Stimulated activated CD8-positive, alpha-beta memory T cell treated with anti-CD3 and anti-CD28 coated beads, Interleukin-4, amount 100 ng/mL, for 4 hours (primary cell): ENCODE measurements around the gene MMS19.
A peak's percentile ranks its signal among the peaks of the same experiment; 100 is the strongest.

Source experiments
- DNase-seq, 2 donors: peaks; one replicate each; pipeline ENCODE4 v3.0.0-alpha.2; 2020; ENCODE audit warnings: low read depth in 2 of 2, low spot score in 1 of 2

Gene MMS19, protein sequence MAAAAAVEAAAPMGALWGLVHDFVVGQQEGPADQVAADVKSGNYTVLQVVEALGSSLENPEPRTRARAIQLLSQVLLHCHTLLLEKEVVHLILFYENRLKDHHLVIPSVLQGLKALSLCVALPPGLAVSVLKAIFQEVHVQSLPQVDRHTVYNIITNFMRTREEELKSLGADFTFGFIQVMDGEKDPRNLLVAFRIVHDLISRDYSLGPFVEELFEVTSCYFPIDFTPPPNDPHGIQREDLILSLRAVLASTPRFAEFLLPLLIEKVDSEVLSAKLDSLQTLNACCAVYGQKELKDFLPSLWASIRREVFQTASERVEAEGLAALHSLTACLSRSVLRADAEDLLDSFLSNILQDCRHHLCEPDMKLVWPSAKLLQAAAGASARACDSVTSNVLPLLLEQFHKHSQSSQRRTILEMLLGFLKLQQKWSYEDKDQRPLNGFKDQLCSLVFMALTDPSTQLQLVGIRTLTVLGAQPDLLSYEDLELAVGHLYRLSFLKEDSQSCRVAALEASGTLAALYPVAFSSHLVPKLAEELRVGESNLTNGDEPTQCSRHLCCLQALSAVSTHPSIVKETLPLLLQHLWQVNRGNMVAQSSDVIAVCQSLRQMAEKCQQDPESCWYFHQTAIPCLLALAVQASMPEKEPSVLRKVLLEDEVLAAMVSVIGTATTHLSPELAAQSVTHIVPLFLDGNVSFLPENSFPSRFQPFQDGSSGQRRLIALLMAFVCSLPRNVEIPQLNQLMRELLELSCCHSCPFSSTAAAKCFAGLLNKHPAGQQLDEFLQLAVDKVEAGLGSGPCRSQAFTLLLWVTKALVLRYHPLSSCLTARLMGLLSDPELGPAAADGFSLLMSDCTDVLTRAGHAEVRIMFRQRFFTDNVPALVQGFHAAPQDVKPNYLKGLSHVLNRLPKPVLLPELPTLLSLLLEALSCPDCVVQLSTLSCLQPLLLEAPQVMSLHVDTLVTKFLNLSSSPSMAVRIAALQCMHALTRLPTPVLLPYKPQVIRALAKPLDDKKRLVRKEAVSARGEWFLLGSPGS

GRCh38 chr10:97498076-97498840 lies at the start of gene MMS19:
MMS19 (minus strand) TSS chr10:97498422; CDS start chr10:97498384, 38 bp downstream.
- DNase-seq: peak; percentile 98

DNA sequence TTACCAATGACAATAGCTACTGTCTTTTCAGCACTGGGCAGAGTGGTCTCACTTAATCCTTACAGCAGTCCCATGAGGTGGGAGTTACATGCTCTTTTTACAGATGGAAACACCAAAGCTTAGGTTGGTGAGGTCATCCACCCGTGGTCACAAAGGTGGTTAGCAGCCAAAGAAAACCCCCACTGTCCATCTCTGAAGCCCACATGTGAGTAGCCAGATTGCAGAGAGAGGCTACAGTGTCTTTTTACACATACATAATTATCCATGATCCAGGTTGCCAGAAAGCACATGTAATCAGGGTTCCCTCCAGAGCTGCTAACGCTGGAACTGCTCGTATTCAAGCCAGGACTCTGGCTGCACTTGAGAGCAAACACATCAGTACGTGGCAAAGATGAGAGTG lies 49.7 kb upstream of the MMS19 start:
- no peak for DNase-seq

DNA sequence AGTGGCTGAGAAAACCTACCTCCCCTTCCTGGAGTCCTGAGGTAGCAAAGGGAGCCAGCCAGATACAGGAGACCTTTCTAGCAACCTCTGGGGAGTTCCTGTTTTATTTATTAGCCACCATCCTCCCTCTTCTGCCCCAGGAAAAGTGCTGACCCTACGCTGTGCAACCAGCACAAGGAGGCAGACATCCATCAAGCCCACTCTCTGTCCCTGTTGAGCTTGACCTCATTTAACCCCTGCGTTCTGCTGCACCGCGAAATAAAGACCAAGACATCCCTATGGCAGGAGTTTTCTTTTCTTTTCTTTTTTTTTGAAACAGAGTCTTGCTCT lies 49.0 kb upstream of the MMS19 start:
- DNase-seq: no peak

- no peak for DNase-seq
These were observed 48.4 kb upstream of the MMS19 start for GRCh38 chr10:97546456-97547270.

GRCh38 chr10:97543025-97543546 lies 44.9 kb upstream of the MMS19 start:
- no peak for DNase-seq

DNA sequence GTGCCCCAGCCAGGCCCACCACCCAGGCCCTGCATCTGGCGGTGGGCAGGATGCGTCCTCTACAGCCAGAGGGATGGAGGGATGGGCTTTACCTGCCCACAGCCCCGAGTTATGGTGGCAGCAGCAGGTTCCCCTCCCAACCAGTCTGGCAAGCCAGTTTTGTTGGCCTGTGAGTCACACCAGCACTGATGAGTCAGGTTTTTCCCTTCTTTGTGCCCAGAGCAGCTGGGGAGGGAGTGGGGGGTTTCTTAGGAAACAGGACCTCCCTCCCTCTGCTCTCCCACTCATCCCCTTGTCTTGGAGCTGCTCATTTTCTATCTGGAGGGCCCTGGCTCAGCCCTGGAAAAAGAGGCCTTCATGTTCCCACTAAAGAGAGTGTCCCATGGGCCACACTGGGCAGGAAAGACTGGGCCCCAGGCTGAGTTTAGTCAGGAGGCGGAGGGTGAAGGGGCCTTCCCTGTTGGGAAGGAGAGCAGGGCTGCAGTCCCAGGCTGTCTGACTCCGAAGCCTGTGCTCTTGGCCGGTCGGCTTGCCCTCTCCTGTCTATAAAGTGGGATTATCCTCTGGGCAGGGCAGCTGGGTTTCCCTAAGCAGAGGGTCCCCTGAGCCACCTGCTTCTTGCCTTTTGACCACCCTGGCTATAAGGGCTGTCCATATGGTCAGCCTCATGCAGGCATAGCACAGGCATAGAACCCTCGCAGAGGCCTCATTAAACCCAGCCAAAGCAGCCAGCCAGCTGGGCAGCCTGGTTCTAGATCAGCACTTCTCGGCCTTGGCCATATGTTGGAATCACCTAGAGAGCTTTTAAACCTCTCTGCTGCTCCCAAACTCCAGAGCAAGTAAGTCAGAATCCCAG lies 44.2 kb upstream of the MMS19 start:
- peak in 1 of 2 donors; percentile 18 for DNase-seq

DNA sequence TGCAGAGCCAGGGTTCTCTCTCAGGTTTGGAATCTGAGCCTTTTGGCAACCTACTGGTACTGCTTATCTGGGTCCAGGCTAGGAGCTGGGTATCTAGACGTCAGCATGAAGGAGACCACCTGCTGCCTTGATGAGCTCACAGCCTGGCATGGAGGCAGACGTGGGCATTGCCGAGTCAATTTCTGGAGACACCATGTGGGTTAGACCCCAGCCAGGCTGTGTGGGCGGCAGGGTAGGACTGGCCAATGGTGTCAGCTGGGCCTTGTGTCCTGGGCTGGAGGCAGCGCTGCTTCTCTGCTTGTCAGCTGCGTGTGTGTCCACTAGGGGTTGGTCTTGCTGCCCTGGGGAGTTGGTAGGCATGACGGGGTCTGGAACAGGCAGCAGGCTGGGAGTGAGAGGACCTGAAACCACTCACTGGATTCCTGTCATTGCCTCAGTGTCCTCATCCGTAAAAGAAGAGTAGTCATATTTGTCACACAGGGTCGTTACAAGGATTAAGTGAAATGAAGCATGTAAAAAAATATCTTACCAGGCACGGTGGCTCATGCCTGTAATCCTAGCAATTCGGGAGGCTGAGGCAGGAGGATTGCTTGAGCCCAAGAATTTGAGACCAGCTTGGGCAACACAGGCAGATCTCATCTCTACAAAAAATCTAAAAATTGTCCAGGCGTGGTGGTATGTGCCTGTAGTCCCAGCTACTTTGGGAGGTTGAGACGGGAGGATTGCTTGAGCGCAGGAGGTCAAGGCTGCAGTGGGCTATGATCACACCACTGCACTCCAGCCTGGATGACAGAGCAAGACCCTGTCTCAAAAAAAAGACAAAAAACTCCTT lies 42.7 kb upstream of the MMS19 start:
- DNase-seq: no peak

DNA sequence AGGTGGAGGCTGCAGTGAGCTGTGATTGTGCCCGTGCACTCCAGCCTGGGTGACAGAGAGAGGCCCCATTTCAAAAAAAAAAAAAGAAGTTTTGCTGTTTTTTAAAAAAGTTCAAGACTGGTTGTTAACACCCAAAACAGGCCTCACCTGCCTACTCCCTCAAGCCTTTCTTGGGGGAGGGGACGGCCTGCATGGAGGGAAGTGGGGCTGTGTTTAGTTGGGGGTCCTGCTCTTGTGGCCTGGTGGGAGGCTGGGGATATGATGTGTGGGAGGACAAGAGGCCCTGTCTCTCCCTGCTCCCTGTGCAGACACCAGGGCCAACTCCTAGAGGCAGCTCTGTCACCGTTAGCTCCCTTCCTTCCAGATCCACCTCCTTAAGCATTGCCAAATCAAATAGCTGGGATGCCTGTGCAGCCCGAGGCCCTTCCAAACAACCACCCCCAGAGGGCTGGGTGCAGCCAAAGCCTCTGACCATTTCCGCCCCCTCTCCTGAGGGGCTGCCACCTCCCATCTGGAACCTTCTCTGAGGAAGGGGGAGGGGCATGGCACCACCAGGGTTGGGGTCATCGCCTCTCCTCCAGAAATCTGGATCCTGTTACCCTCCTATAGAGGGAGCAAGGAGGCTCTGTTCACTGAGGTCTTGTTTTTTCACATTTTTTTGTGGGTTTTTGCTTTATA lies 41.4 kb upstream of the MMS19 start:
- DNase-seq: no peak

DNA sequence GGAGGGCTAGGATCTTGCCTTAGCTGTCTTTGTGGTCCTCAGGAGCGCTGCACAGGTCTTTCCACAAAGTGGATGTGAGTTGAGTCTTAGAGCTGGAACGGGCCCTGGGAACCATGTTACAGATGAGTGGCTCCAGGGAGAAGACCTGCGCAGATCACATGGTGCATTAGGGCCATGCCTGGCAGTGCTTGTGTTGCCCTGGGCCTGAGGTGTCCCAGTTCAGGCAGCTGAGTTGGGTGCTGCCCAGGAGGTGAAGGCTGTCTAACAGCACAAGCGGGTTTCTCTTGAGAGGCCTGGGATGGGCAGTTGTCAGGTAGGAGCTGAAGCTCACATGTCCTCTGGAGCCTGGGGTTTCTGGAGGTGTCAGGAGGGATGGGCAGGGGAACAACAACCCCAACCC lies 40.6 kb upstream of the MMS19 start:
- no peak for DNase-seq

DNA sequence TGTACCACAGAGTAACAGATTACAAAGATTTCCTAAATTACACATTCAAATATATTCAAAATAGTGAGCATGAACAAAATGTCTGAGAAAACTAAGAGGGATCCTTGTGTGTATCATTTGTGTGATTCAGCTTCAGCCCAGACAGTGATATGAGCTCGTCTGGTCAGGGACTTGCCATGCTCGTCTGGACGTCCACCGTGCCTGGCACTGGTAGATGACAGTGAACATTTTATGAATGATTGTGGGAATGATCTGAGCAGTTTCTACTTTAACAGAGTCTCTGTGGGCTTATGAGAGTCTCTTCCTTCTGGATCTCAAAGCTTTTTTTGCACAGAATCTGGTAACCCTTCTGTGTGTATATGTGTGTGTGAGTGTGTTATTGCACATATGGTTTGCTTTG lies 40.2 kb upstream of the MMS19 start:
- no peak for DNase-seq

- no peak for DNase-seq
These were observed 39.1 kb upstream of the MMS19 start for GRCh38 chr10:97537186-97537869.

GRCh38 chr10:97534746-97535367 lies 36.6 kb upstream of the MMS19 start:
- no peak for DNase-seq

GRCh38 chr10:97533888-97534287 lies 35.7 kb upstream of the MMS19 start:
- DNase-seq: no peak

GRCh38 chr10:97532935-97533671 lies 34.9 kb upstream of the MMS19 start:
- no peak for DNase-seq

GRCh38 chr10:97531401-97531986 lies 33.3 kb upstream of the MMS19 start:
- DNase-seq: no peak
